ENCODE results near the gene MACROD2. TPM values are rescaled to one million over a fixed set of nuclear protein-coding genes. Genes with fewer than 3 reads are reported as not detected.

The MACROD2 gene
- total and polyA plus RNA-seq, 4 donors = 13.0 to 67.1 (median 20.7) TPM

GRCh38 chr20:14291502-14291901 is 296.2 kb downstream of the MACROD2 start:
- Histone ChIP-seq H3K4me3 (no peak overlapping the region), H3K9me3 (ENCODE audit: control insufficient read depth in 4 of 4, insufficient read depth in 3 of 4, low read length in 3 of 4) (no peaks in the 10 kb centered on the region), H3K27me3 (ENCODE audit: control insufficient read depth in 3 of 3, insufficient read depth in 3 of 3, low read length in 2 of 3) (no peaks in the 10 kb centered on the region), H3K4me1 (ENCODE audit: control insufficient read depth in 5 of 5, insufficient read depth in 5 of 5, low read length in 5 of 5) (no peaks in the 10 kb centered on the region), H3K36me3 (ENCODE audit: control insufficient read depth in 4 of 4, insufficient read depth in 4 of 4, low read length in 4 of 4) (no peaks in the 10 kb centered on the region), H3K9ac (ENCODE audit: insufficient read depth in 1 of 2, low read length in 2 of 2) (no peak overlapping the region), H3K27ac (ENCODE audit: low read depth in 1 of 2, low read length in 1 of 2) (no peak overlapping the region)
- WGBS, 2 donors = 77 to 82% methylated on average over 1 of the region's 1 CpG
- no peak for TF ChIP-seq CTCF (IDR thresholded peaks at IDR 0.05; ENCODE audit: control extremely low read depth, extremely low read depth)
- DNase-seq (peak in 2 of 3 donors; percentile 4 to 26), ATAC-seq (ENCODE audit: insufficient read depth, low FRiP score) (no peak)

DNA sequence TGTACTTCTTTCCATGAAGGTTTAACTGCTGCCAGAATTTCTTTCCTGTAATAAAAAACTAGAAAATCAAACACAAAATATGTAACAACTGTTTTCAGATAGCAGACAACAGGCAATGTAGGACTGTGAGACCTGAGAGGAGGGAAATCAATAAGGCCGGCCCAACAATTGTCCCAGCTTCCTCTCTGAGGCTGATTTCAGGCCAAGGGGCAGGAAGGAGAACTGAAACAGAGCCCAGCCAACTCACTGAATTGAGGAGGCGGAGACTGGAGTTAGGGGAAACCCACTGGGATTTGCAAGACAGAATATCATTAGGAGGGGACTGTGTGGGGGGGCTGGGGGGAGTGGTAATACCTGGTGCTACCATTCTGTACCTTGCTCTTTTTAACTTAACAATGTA is 299.9 kb downstream of the MACROD2 start:
- H3K4me3 ChIP-seq = no peak overlapping the region
- no peak overlapping the region for H3K9ac ChIP-seq (ENCODE audit: insufficient read depth in 1 of 2, low read length in 2 of 2)
- H3K9me3 ChIP-seq (ENCODE audit: control insufficient read depth in 4 of 4, insufficient read depth in 3 of 4, low read length in 3 of 4) = no peaks in the 10 kb centered on the region
- ATAC-seq (ENCODE audit: insufficient read depth, low FRiP score) (no peak), DNase-seq (no peak)
- H3K4me1 ChIP-seq (ENCODE audit: control insufficient read depth in 5 of 5, insufficient read depth in 5 of 5, low read length in 5 of 5) = no peaks in the 10 kb centered on the region
- 12 to 21% methylated on average over 2 of the region's 2 CpGs for WGBS, 2 donors
- no peaks in the 10 kb centered on the region for H3K27me3 ChIP-seq (ENCODE audit: control insufficient read depth in 3 of 3, insufficient read depth in 3 of 3, low read length in 2 of 3)
- TF ChIP-seq CTCF (IDR thresholded peaks at IDR 0.05; ENCODE audit: control extremely low read depth, extremely low read depth) = no peak
- no peak overlapping the region for H3K27ac ChIP-seq (ENCODE audit: low read depth in 1 of 2, low read length in 1 of 2)
- H3K36me3 ChIP-seq (ENCODE audit: control insufficient read depth in 4 of 4, insufficient read depth in 4 of 4, low read length in 4 of 4) = no peaks in the 10 kb centered on the region

DNA sequence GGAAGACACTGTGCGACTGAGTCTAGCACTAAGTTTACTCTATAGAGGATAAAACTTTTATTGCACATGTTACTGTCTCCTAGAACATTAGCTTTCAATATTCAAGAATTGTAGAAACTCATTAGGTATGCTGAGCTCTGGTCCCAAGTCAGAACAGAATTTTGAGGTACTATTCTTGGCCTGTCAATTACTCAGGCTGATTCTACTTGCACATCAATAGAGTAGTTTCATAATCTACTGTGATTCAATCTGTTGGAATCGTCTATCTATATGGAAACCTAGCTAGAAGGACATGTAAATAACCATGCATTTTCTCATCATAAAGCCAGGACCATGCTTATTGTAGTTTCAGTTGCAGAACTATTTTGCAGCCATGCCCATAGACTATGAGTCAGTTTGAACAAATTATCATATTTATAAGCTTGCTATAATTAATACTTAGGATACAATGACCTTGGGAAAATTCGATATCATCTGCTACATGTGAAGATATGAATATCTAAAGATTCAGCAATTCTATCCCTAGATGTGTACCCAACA is 300.5 kb downstream of the MACROD2 start:
- Histone ChIP-seq H3K27ac (ENCODE audit: low read depth in 1 of 2, low read length in 1 of 2) (no peak overlapping the region), H3K27me3 (ENCODE audit: control insufficient read depth in 3 of 3, insufficient read depth in 3 of 3, low read length in 2 of 3) (no peaks in the 10 kb centered on the region), H3K9me3 (ENCODE audit: control insufficient read depth in 4 of 4, insufficient read depth in 3 of 4, low read length in 3 of 4) (no peaks in the 10 kb centered on the region), H3K4me1 (ENCODE audit: control insufficient read depth in 5 of 5, insufficient read depth in 5 of 5, low read length in 5 of 5) (no peaks in the 10 kb centered on the region), H3K4me3 (no peak overlapping the region), H3K9ac (ENCODE audit: insufficient read depth in 1 of 2, low read length in 2 of 2) (no peak overlapping the region), H3K36me3 (ENCODE audit: control insufficient read depth in 4 of 4, insufficient read depth in 4 of 4, low read length in 4 of 4) (no peaks in the 10 kb centered on the region)
- no peak for TF ChIP-seq CTCF (IDR thresholded peaks at IDR 0.05; ENCODE audit: control extremely low read depth, extremely low read depth)
- ATAC-seq (ENCODE audit: insufficient read depth, low FRiP score) (no peak), DNase-seq (no peak)
- WGBS, 2 donors = 39 to 56% methylated on average over 3 of the region's 3 CpGs

DNA sequence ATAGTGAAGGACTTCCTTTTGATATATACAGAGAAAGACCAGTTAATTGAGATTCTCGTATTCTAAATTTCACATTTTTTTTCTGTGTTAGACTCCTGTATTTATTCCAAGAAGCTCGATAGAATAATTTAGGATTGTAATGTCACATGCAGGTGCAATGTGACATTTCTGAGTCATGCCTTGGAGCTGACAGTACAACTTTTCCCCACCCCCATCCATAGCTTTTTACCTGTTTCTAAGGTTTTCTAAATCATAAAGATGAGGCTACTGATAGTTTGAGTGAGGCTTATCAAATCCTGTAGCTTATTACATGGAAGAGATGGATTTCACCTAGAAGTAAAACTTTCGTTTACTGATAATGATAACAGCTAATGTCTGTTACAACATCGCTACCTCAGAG is 304.5 kb downstream of the MACROD2 start:
- 82 to 90% methylated on average over 4 of the region's 4 CpGs for whole genome bisulfite sequencing, 2 donors
- Histone ChIP-seq H3K36me3 (ENCODE audit: control insufficient read depth in 4 of 4, insufficient read depth in 4 of 4, low read length in 4 of 4) (no peaks in the 10 kb centered on the region), H3K4me3 (no peak overlapping the region), H3K9me3 (ENCODE audit: control insufficient read depth in 4 of 4, insufficient read depth in 3 of 4, low read length in 3 of 4) (no peaks in the 10 kb centered on the region), H3K9ac (ENCODE audit: insufficient read depth in 1 of 2, low read length in 2 of 2) (no peak overlapping the region), H3K27me3 (ENCODE audit: control insufficient read depth in 3 of 3, insufficient read depth in 3 of 3, low read length in 2 of 3) (no peaks in the 10 kb centered on the region), H3K4me1 (ENCODE audit: control insufficient read depth in 5 of 5, insufficient read depth in 5 of 5, low read length in 5 of 5) (no peaks in the 10 kb centered on the region), H3K27ac (ENCODE audit: low read depth in 1 of 2, low read length in 1 of 2) (no peak overlapping the region)
- ATAC-seq (ENCODE audit: insufficient read depth, low FRiP score) (no peak), DNase-seq (no peak)
- TF ChIP-seq CTCF (IDR thresholded peaks at IDR 0.05; ENCODE audit: control extremely low read depth, extremely low read depth) = no peak

Data from lung (tissue), 12 donors.